Measurements from ENCODE around the gene SRSF3. TPM values are rescaled to one million over a fixed set of nuclear protein-coding genes. Genes with fewer than 3 reads are reported as not detected.

SRSF3 gene
- total and polyA plus RNA-seq, 9 of the 15 experiments (the other 6 are each of a cell fraction or from before 2014, with no cell fraction given) = 337 to 1,200 (median 518) TPM

GRCh38 chr6:36603222-36604089, 9.3 kb downstream of the SRSF3 start (continued):
- TF ChIP-seq ATF6 (CRISPR knock-in tag; IDR thresholded peaks at IDR 0.05) (0 out of 2 replicates have a peak, but pooled peaks have one; percentile 31), KLF10 (CRISPR knock-in tag; IDR thresholded peaks at IDR 0.05) (0 out of 2 replicates have a peak, but pooled peaks have one; percentile 33), HDAC3 (IDR thresholded peaks at IDR 0.05; ENCODE audit: borderline replicate concordance, partially characterized antibody) (peak; percentile 18), ZNF551 (CRISPR knock-in tag; IDR thresholded peaks at IDR 0.05) (peak; percentile 20; the same call in 1 of the 2 replicates)

GRCh38 chr6:36604090-36605060, 10.2 kb downstream of the SRSF3 start:
- CTCF ChIA-PET (ENCODE audit: low intra/inter-chr PET ratio) = no interaction called here
- in situ Hi-C loops (cut with MboI) = no loop called here
- TF ChIP-seq SAP30 (IDR thresholded peaks at IDR 0.05; ENCODE audit: borderline replicate concordance, insufficient read depth, low read depth, low read length, poor library complexity, severe bottlenecking) (no peak), ZNF589 (CRISPR knock-in tag; IDR thresholded peaks at IDR 0.05; ENCODE audit: low read depth) (no peak), SMARCE1 (IDR thresholded peaks at IDR 0.05) (no peak), BCLAF1 (IDR thresholded peaks at IDR 0.05; ENCODE audit: borderline replicate concordance in 1 of 2, control insufficient read depth in 1 of 2, low read depth in 2 of 2, low read length in 1 of 2) (peak in 1 of 2 experiments; percentile 72; a peak in 1 of 4 replicates), TAF1 (IDR thresholded peaks at IDR 0.05; ENCODE audit: control insufficient read depth, extremely low read depth, insufficient read depth, low read length, severe bottlenecking) (no peak), ZNF174 (CRISPR knock-in tag; IDR thresholded peaks at IDR 0.05) (0 out of 2 replicates have a peak, but pooled peaks have one; percentile 27), NFIC (IDR thresholded peaks at IDR 0.05) (0 out of 2 replicates have a peak, but pooled peaks have one; percentile 4)

More at GRCh38 chr6:36604090-36605060, 10.2 kb downstream of the SRSF3 start:
- ATAC-seq = peak; percentile 17
- H3K4me1 ChIP-seq (replicated peaks in 1 of 2; ENCODE audit: control insufficient read depth in 2 of 2, insufficient read depth in 2 of 2, low read length in 2 of 2) = peaks cover 4 to 11% of the 10 kb centered on the region in 2 experiments; a peak in 3 of 5 replicates
- H3K27me3 ChIP-seq (ENCODE audit: control insufficient read depth in 2 of 2, insufficient read depth in 2 of 2, low read length in 2 of 2) = no peaks in the 10 kb centered on the region
- H3K4me2 ChIP-seq (ENCODE audit: insufficient read depth, low read length) = no peak overlapping the region
- DNase-seq (ENCODE audit: extremely low read depth in 1 of 4, low spot score in 3 of 4) = no peak
- H3K79me2 ChIP-seq (ENCODE audit: control insufficient read depth, insufficient read depth, low read length) = peaks cover 67% of the 10 kb centered on the region
- POLR2A ChIA-PET = interaction anchor here (0.7 to 8.7 kb wide), 4 partner anchors 7 to 472 kb away, joined by 3 to 239 read pairs (median 4); partner anchors contain the start of gene SRSF3
- no peak overlapping the region for H3K27ac ChIP-seq (ENCODE audit: extremely low read depth, low read depth, low read length)
- 95% methylated on average over 6 of the region's 6 CpGs for WGBS (ENCODE audit: insufficient coverage, low coverage, missing lambda C conversion rate)
- H3K9me3 ChIP-seq (replicated peaks; ENCODE audit: control insufficient read depth, insufficient read depth, low read depth, low read length) = no peaks in the 10 kb centered on the region
- no peak overlapping the region for H3K9ac ChIP-seq (ENCODE audit: insufficient read depth in 1 of 2, low read depth in 2 of 2, low read length in 2 of 2)
- no peak overlapping the region for H2AFZ ChIP-seq (ENCODE audit: low read depth, low read length)
- no peak overlapping the region for H3K4me3 ChIP-seq
- no TSS peak for BruUV-seq (replicated peaks)
- H3K36me3 ChIP-seq (ENCODE audit: control insufficient read depth, insufficient read depth, low read length) = peaks cover 97% of the 10 kb centered on the region
- intact Hi-C loops (cut with micrococcal nuclease) = no loop called here
- peaks cover 12% of the 10 kb centered on the region for H3K9me1 ChIP-seq (ENCODE audit: control insufficient read depth, insufficient read depth, low read length)
- peaks cover 53% of the 10 kb centered on the region for H4K20me1 ChIP-seq (replicated peaks; ENCODE audit: control insufficient read depth, insufficient read depth, low read length)
- no peak for FAIRE-seq
